Skeletal muscle satellite cell (primary cell): ENCODE data around the gene INCENP.

Source experiments
- H3K27me3 ChIP-seq: 2 replicates; pipeline ENCODE4 v1.7.0; 2013; ENCODE audit warnings: low read length; ENCODE audit not compliant: control insufficient read depth, insufficient read depth
- H3K36me3 ChIP-seq: 2 replicates; pipeline ENCODE4 v1.7.0; 2013; ENCODE audit warnings: mild to moderate bottlenecking, control low read depth, low read length; ENCODE audit not compliant: insufficient read depth
- H3K4me1 ChIP-seq: 2 replicates; pipeline ENCODE4 v1.7.0; 2013; ENCODE audit warnings: low read length; ENCODE audit not compliant: control insufficient read depth, insufficient read depth
- H3K4me2 ChIP-seq: 2 replicates; pipeline ENCODE4 v1.7.0; 2013; ENCODE audit warnings: mild to moderate bottlenecking, low read length
- H3K4me3 ChIP-seq: 2 replicates; pipeline ENCODE4 v1.7.0; 2013; ENCODE audit warnings: low read length
- H3K9ac ChIP-seq: 2 replicates; pipeline ENCODE4 v1.7.0; 2013; ENCODE audit warnings: mild to moderate bottlenecking, low read depth, low read length, moderate library complexity
- H3K9me3 ChIP-seq: replicated peaks from 2 replicates; pipeline ENCODE4 v1.7.0; 2013; ENCODE audit warnings: mild to moderate bottlenecking, control low read depth, low read length

INCENP gene

GRCh38 chr11:62145261-62145871 lies 21.6 kb downstream of the INCENP start:
- Histone ChIP-seq H3K9me3 (no peaks in the 10 kb centered on the region), H3K9ac (no peak overlapping the region), H3K27me3 (no peaks in the 10 kb centered on the region), H3K36me3 (peaks cover 69% of the 10 kb centered on the region), H3K4me2 (no peak overlapping the region), H3K4me1 (no peaks in the 10 kb centered on the region), H3K4me3 (no peak overlapping the region)

DNA sequence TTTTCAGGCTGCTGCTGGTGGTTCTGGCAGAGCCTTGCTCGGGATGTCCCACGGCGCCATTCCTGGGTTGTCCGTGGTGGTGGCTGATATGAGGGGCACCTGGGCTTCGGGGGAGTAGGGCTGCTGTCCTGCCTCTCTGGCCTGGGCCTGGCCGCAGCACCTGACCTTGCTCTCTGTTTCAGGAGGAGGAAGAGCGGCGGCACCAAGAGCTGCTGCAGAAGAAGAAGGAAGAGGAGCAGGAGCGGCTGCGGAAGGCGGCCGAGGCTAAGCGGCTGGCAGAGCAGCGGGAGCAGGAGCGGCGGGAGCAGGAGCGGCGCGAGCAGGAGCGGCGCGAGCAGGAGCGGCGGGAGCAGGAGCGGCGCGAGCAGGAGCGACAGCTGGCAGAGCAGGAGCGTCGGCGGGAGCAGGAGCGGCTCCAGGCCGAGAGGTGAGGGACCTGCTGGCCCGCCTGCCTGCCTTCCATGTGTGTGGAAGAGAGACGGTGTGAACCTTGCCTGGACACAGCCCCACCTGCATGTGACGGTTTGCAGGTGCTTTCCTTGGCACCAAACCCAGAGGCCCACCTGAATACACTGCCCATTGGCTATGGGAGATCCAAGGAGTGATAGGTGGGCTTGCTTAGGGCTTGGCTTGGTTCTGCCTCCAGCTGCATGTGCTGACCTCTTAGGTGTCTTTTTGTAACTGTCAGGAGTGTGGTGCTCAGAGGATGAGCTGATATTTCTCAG lies 22.8 kb downstream of the INCENP start:
- Histone ChIP-seq H3K36me3 (peaks cover 69% of the 10 kb centered on the region), H3K9me3 (no peaks in the 10 kb centered on the region), H3K4me1 (no peaks in the 10 kb centered on the region), H3K4me3 (no peak overlapping the region), H3K4me2 (no peak overlapping the region), H3K9ac (no peak overlapping the region), H3K27me3 (no peaks in the 10 kb centered on the region)

DNA sequence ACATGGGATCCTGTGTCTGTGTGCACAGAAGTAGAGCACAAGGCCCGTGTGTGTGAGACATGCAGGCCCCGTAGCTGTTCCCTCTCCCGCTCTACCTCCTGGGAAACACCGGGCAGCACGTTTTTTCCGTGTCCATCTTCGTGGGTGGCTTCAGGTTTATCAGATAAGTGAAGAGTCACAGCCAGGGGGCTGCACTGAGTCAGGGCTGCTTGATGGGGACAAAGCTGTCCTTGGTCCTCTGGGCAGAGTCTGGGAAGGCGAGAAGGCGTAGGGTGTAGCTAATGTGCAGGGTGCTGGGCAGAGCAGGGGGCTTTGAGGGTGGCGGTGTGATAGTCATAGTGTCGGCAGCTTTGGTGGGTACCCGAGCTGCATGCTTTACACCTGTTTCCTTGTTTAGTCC lies 23.7 kb downstream of the INCENP start:
- Histone ChIP-seq H3K4me2 (no peak overlapping the region), H3K36me3 (peaks cover 66% of the 10 kb centered on the region), H3K4me3 (no peak overlapping the region)

DNA sequence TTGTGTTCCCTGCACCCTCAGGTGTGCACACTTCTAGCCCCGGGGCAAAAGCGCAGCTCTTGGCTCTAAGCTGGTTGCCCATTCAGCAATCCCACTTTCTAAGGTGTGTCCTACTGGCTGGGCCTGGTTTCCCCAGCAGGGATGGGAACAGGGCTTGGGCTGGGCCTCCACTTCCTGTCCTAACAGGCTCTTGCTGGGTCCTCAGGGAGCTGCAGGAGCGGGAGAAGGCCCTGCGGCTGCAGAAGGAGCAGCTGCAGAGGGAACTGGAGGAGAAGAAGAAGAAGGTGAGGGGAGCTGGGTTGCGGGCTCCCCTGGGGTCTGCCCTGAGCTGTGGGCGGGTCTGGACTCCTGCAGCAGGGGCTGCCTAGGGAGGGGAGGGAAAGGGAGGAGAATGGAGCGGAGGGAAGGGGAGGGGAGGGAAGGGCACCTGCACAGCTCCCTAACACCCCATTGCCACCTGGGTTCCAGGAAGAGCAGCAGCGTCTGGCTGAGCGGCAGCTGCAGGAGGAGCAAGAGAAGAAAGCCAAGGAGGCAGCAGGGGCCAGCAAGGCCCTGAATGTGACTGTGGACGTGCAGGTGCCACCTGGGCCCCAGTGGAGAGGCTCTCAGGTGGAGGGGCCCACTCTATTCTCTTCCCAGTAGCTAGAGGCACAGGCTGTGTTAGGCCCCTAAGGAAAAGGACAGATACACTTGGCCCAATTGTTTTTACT lies 24.6 kb downstream of the INCENP start:
- H3K36me3 ChIP-seq, result peaks cover 69% of the 10 kb centered on the region
- no peak overlapping the region for H3K4me3 ChIP-seq
- H3K27me3 ChIP-seq, result no peaks in the 10 kb centered on the region
- H3K9me3 ChIP-seq, result no peaks in the 10 kb centered on the region
- H3K9ac ChIP-seq, result no peak overlapping the region
- H3K4me2 ChIP-seq, result no peak overlapping the region
- no peaks in the 10 kb centered on the region for H3K4me1 ChIP-seq

More for the DNA sequence above, 23.7 kb downstream of the INCENP start:
- Histone ChIP-seq H3K4me1 (no peaks in the 10 kb centered on the region), H3K27me3 (no peaks in the 10 kb centered on the region), H3K9ac (no peak overlapping the region), H3K9me3 (no peaks in the 10 kb centered on the region)

DNA sequence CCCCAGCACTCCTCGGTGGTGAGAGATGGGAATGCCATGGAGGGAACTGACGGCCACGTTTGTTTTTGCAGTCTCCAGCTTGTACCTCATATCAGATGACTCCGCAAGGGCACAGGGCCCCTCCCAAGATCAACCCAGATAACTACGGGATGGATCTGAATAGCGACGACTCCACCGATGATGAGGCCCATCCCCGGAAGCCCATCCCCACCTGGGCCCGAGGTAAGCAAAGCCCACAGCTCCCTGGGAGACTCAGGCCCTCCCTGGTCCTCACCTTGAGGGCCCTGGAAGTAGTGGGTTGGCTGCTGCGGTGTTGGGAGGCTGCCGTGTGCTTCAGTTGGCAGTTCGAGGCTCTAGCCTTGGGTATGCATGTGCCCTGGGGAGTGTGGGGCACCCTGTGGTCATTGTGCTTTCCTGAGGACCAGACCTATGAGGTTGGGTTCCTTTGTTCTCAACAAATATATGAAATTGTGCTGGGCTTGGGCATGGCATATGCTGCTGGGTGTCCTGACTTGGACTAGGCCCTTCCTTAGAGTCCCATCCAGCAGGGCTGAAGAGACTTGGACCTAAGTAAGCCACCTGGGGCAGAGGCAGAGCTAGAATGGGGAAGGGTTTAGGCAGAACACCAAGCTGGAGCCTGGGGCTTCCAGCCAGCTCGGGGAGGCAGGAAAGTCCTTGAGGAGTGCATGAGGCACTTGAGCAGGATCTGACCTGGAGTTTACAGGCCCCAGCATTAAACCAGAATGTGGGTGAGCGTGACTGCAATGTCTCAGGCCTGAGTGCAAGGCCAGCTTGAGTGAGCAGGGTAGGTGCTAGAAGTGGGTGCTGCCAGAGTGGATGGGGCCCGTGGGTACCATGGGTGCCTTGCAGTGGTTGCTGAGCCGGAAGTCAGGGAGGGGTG lies 26.4 kb downstream of the INCENP start:
- no peak overlapping the region for H3K4me3 ChIP-seq
- no peaks in the 10 kb centered on the region for H3K4me1 ChIP-seq
- H3K27me3 ChIP-seq, result no peaks in the 10 kb centered on the region
- H3K9ac ChIP-seq, result no peak overlapping the region
- no peaks in the 10 kb centered on the region for H3K9me3 ChIP-seq
- no peak overlapping the region for H3K4me2 ChIP-seq
- peaks cover 62% of the 10 kb centered on the region for H3K36me3 ChIP-seq

GRCh38 chr11:62150887-62151736 lies 27.3 kb downstream of the INCENP start:
- no peaks in the 10 kb centered on the region for H3K4me1 ChIP-seq
- no peak overlapping the region for H3K9ac ChIP-seq
- no peaks in the 10 kb centered on the region for H3K9me3 ChIP-seq
- H3K27me3 ChIP-seq, result no peaks in the 10 kb centered on the region
- peaks cover 53% of the 10 kb centered on the region for H3K36me3 ChIP-seq
- H3K4me3 ChIP-seq, result no peak overlapping the region
- H3K4me2 ChIP-seq, result no peak overlapping the region

GRCh38 chr11:62151737-62152102 lies 27.9 kb downstream of the INCENP start:
- peaks cover 51% of the 10 kb centered on the region for H3K36me3 ChIP-seq
- no peaks in the 10 kb centered on the region for H3K27me3 ChIP-seq
- H3K4me2 ChIP-seq, result no peak overlapping the region
- no peak overlapping the region for H3K4me3 ChIP-seq
- no peaks in the 10 kb centered on the region for H3K4me1 ChIP-seq
- H3K9ac ChIP-seq, result no peak overlapping the region
- H3K9me3 ChIP-seq, result no peaks in the 10 kb centered on the region

- Histone ChIP-seq H3K27me3 (no peaks in the 10 kb centered on the region), H3K9me3 (no peaks in the 10 kb centered on the region), H3K4me2 (no peak overlapping the region), H3K9ac (no peak overlapping the region), H3K4me1 (no peaks in the 10 kb centered on the region), H3K36me3 (peaks cover 46% of the 10 kb centered on the region), H3K4me3 (no peak overlapping the region)
Measured at GRCh38 chr11:62152245-62153086, 28.7 kb downstream of the INCENP start.

GRCh38 chr11:62153087-62153395 lies 29.2 kb downstream of the INCENP start:
- Histone ChIP-seq H3K27me3 (no peaks in the 10 kb centered on the region), H3K9ac (no peak overlapping the region), H3K4me3 (no peak overlapping the region), H3K4me2 (no peak overlapping the region), H3K36me3 (peaks cover 41% of the 10 kb centered on the region), H3K4me1 (no peaks in the 10 kb centered on the region), H3K9me3 (no peaks in the 10 kb centered on the region)

GRCh38 chr11:62153617-62154016 lies 29.8 kb downstream of the INCENP start:
- Histone ChIP-seq H3K9ac (no peak overlapping the region), H3K4me1 (no peaks in the 10 kb centered on the region)

More at GRCh38 chr11:62153617-62154016, 29.8 kb downstream of the INCENP start:
- Histone ChIP-seq H3K27me3 (no peaks in the 10 kb centered on the region), H3K4me2 (no peak overlapping the region), H3K9me3 (no peaks in the 10 kb centered on the region), H3K36me3 (peaks cover 40% of the 10 kb centered on the region), H3K4me3 (no peak overlapping the region)
